ENCODE results near the gene ACCS. TPM values are rescaled to one million over a fixed set of nuclear protein-coding genes. Genes with fewer than 3 reads are reported as not detected.

The ACCS gene
- total RNA-seq, 4 donors from 2014 or later: 4.5 to 26.3 (median 17.3) TPM

DNA sequence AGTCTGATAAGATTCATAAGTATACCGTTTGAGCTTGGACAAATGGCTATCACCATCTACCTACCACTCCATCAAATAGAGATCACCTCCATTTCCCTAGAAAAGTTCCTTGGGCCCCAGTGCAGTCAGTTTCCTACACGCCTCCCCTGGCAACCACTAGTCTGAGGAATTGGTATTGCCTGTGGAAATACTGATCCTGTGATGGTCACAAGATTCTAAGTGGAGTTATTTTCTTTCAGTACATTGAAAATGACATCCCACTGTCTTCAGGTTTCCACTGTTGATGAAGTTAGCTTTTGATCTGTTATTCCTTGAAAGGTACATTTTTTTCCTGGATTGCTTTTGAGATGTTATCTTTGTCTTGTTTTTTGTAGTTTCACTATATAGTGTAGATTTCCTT lies 22.9 kb upstream of the ACCS start:
- no peaks in the 10 kb centered on the region for H3K36me3 ChIP-seq
- H3K4me1 ChIP-seq: no peaks in the 10 kb centered on the region
- H3K9me3 ChIP-seq: peaks cover 0 to 13% (median 0%) of the 10 kb centered on the region in 3 donors
- 66 to 75% methylated on average over 2 of the region's 2 CpGs for WGBS, 2 donors (ENCODE audit: low coverage in 1 of 2)
- no peak for TF ChIP-seq POLR2A (IDR thresholded peaks at IDR 0.05)
- no peak for TF ChIP-seq POLR2AphosphoS5 (IDR thresholded peaks at IDR 0.05)
- TF ChIP-seq, protein P1, sequence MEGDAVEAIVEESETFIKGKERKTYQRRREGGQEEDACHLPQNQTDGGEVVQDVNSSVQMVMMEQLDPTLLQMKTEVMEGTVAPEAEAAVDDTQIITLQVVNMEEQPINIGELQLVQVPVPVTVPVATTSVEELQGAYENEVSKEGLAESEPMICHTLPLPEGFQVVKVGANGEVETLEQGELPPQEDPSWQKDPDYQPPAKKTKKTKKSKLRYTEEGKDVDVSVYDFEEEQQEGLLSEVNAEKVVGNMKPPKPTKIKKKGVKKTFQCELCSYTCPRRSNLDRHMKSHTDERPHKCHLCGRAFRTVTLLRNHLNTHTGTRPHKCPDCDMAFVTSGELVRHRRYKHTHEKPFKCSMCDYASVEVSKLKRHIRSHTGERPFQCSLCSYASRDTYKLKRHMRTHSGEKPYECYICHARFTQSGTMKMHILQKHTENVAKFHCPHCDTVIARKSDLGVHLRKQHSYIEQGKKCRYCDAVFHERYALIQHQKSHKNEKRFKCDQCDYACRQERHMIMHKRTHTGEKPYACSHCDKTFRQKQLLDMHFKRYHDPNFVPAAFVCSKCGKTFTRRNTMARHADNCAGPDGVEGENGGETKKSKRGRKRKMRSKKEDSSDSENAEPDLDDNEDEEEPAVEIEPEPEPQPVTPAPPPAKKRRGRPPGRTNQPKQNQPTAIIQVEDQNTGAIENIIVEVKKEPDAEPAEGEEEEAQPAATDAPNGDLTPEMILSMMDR (IDR thresholded peaks at IDR 0.05): no peak
- TF ChIP-seq EP300 (IDR thresholded peaks at IDR 0.05): no peak
- ATAC-seq: no peak
- no peak overlapping the region for H3K27ac ChIP-seq
- H3K27me3 ChIP-seq: no peaks in the 10 kb centered on the region
- no peak overlapping the region for H3K4me3 ChIP-seq

DNA sequence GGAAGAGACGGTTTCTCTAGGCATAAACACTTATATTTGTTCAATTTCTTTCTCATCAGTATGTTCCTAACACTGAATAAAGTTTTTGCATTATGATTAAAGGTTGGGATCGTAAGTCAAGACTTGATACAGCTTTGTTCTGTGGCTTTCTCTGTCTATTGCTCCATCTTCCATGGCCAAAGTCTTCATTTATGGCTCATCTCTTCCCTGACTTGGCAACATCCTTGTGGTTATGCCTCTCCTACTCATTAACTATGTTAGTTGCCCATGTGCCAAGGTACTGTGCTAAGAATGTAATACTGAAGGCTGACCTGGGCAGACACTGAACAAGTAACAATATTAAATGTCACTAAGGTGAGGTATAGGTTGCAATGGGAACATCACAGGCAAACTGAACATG lies 19.9 kb upstream of the ACCS start:
- 91 to 94% methylated on average over 2 of the region's 2 CpGs for WGBS, 2 donors (ENCODE audit: low coverage in 1 of 2)

DNA sequence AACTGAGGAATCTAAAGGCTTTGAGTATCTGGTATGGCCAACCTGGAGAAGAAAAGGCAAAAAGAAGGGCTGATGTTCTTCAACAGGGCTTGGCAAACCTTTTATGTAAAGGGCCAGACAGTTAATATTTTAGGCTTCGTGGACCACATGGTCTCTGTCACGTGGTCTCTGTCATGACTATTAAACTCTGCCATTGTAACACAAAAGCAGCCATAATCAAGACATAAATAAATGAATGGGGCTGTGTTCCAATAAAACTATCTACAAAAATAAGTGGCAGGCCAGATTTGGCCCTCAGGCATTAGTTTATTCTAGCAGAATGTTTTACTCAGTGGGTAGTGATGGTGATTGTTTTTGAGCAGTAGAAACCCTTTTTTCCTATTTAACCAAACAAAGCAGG lies 18.8 kb upstream of the ACCS start:
- 45 to 76% methylated on average over 2 of the region's 2 CpGs for WGBS, 2 donors (ENCODE audit: low coverage in 1 of 2)
- no peak overlapping the region for H3K4me3 ChIP-seq
- no peak for ATAC-seq

More for the DNA sequence above, 19.9 kb upstream of the ACCS start:
- Histone ChIP-seq H3K4me1 (no peaks in the 10 kb centered on the region), H3K4me3 (no peak overlapping the region), H3K27me3 (no peaks in the 10 kb centered on the region), H3K36me3 (no peaks in the 10 kb centered on the region), H3K9me3 (peaks cover 0 to 5% (median 0%) of the 10 kb centered on the region in 3 donors), H3K27ac (no peak overlapping the region)
- no peak for ATAC-seq
- TF ChIP-seq EP300 (IDR thresholded peaks at IDR 0.05) (no peak), POLR2AphosphoS5 (IDR thresholded peaks at IDR 0.05) (no peak), POLR2A (IDR thresholded peaks at IDR 0.05) (no peak)
- TF ChIP-seq, protein P1 (IDR thresholded peaks at IDR 0.05): no peak

GRCh38 chr11:44047931-44048431 lies 18.1 kb upstream of the ACCS start, which contains the start of gene ACCSL:
ACCSL (plus strand) TSS chr11:44047981; CDS start chr11:44048037, 56 bp downstream.
- TF ChIP-seq POLR2A (IDR thresholded peaks at IDR 0.05): no peak
- TF ChIP-seq, protein P1 (IDR thresholded peaks at IDR 0.05): no peak
- TF ChIP-seq POLR2AphosphoS5 (IDR thresholded peaks at IDR 0.05): no peak
- TF ChIP-seq EP300 (IDR thresholded peaks at IDR 0.05): no peak
- WGBS, 2 donors (ENCODE audit: low coverage in 1 of 2): 60% methylated on average over 3 of the region's 12 CpGs; no CpG with 5 or more reads in 1 of the 2 donors
- no peak for ATAC-seq

More for the DNA sequence above, 18.8 kb upstream of the ACCS start:
- Histone ChIP-seq H3K36me3 (no peaks in the 10 kb centered on the region), H3K27me3 (no peaks in the 10 kb centered on the region), H3K4me1 (no peaks in the 10 kb centered on the region), H3K9me3 (no peaks in the 10 kb centered on the region), H3K27ac (no peak overlapping the region)
- TF ChIP-seq POLR2A (IDR thresholded peaks at IDR 0.05): no peak
- TF ChIP-seq, protein P1 (IDR thresholded peaks at IDR 0.05): no peak
- no peak for TF ChIP-seq EP300 (IDR thresholded peaks at IDR 0.05)
- no peak for TF ChIP-seq POLR2AphosphoS5 (IDR thresholded peaks at IDR 0.05)

GRCh38 chr11:44049832-44050231 lies 16.2 kb upstream of the ACCS start:
- ATAC-seq: no peak
- H3K4me1 ChIP-seq: no peaks in the 10 kb centered on the region
- no peak overlapping the region for H3K4me3 ChIP-seq
- WGBS, 2 donors (ENCODE audit: low coverage in 1 of 2): 72 to 79% methylated on average over 3 of the region's 3 CpGs
- no peaks in the 10 kb centered on the region for H3K9me3 ChIP-seq
- TF ChIP-seq POLR2AphosphoS5 (IDR thresholded peaks at IDR 0.05): no peak
- no peak for TF ChIP-seq POLR2A (IDR thresholded peaks at IDR 0.05)
- TF ChIP-seq, protein P1 (IDR thresholded peaks at IDR 0.05): no peak
- TF ChIP-seq EP300 (IDR thresholded peaks at IDR 0.05): no peak
- no peaks in the 10 kb centered on the region for H3K27me3 ChIP-seq
- H3K36me3 ChIP-seq: no peaks in the 10 kb centered on the region
- H3K27ac ChIP-seq: no peak overlapping the region

More at GRCh38 chr11:44047931-44048431, 18.1 kb upstream of the ACCS start, which contains the start of gene ACCSL:
- Histone ChIP-seq H3K4me3 (no peak within 1 kb of the TSS), H3K27ac (no peak within 1 kb of the TSS), H3K9me3 (no peaks in the 10 kb centered on the region), H3K36me3 (no peaks in the 10 kb centered on the region), H3K27me3 (no peaks in the 10 kb centered on the region), H3K4me1 (no peaks in the 10 kb centered on the region)
